Measurements from ENCODE around the gene ST6GALNAC4.

GRCh38 chr9:127862075-127863011, 54.5 kb downstream of the ST6GALNAC4 start:
- TF ChIP-seq CTCF (optimal IDR thresholded peaks at IDR 0.05 in 1 of 3, IDR thresholded peaks at IDR 0.05 in 1 of 3, conservative IDR thresholded peaks at IDR 0.05 in 1 of 3; ENCODE audit: extremely low read depth in 1 of 3, insufficient read depth in 2 of 3, low read length in 3 of 3) (no peak), EZH2 (IDR thresholded peaks at IDR 0.05; ENCODE audit: low read length) (no peak)
